H1 (cell line): Measurements from ENCODE around the gene TMEM97.

Source experiments
- CBX5 ChIP-seq: fragments of 300-800, 300-1000 bp; sonication (generic); IDR thresholded peaks from 2 replicates; pipeline ENCODE4 v1.7.1; 2016; ENCODE audit warnings: antibody characterized with exemption, low read length, low read depth
- CEBPB ChIP-seq: IDR thresholded peaks from 2 replicates; pipeline ENCODE4 v1.6.1; 2012; ENCODE audit warnings: low read depth, low read length
- CHD2 ChIP-seq: IDR thresholded peaks from 2 replicates; pipeline ENCODE4 v1.6.1; 2012; ENCODE audit warnings: low read length, improper control_type of control experiment
- EGR1 ChIP-seq: IDR thresholded peaks from 2 replicates; pipeline ENCODE4 v1.6.1; 2011; ENCODE audit warnings: low read depth, low read length, borderline replicate concordance
- EP300 ChIP-seq, 2 experiments: IDR thresholded peaks; 1 replicate in 1 of 2; 2 replicates in 1 of 2; pipeline ENCODE4 v1.6.1; 2011 to 2012; ENCODE audit warnings: low read depth in 2 of 2, low read length in 2 of 2, mild to moderate bottlenecking in 2 of 2, borderline replicate concordance in 1 of 2, inconsistent platforms in 1 of 2, moderate library complexity in 1 of 2
- EZH2 ChIP-seq: fragments of 200-600 bp; sonication (generic); IDR thresholded peaks from 2 replicates; pipeline ENCODE4 v1.7.1; 2012; ENCODE audit warnings: low read depth, mild to moderate bottlenecking, moderate library complexity, low read length, inconsistent platforms; ENCODE audit not compliant: severe bottlenecking
- FOSL1 ChIP-seq: IDR thresholded peaks from 2 replicates; pipeline ENCODE4 v1.6.1; 2011; ENCODE audit warnings: mild to moderate bottlenecking, low read depth, low read length, moderate library complexity; ENCODE audit not compliant: insufficient read depth
- MAFK ChIP-seq: IDR thresholded peaks from 2 replicates; pipeline ENCODE4 v1.6.1; 2012; ENCODE audit warnings: low read depth, mild to moderate bottlenecking, improper control_type of control experiment, low read length
- POLR2AphosphoS5 ChIP-seq: IDR thresholded peaks from 2 replicates; pipeline ENCODE4 v1.6.1; 2011; ENCODE audit warnings: low read depth, low read length
- SAP30 ChIP-seq: fragments of 300-600 bp; sonication (generic); IDR thresholded peaks from 2 replicates; pipeline ENCODE4 v1.7.1; 2012; ENCODE audit warnings: low read length, moderate library complexity, mild to moderate bottlenecking, inconsistent platforms; ENCODE audit not compliant: insufficient read depth, insufficient replicate concordance
- ZNF274 ChIP-seq: IDR thresholded peaks from 2 replicates; pipeline ENCODE4 v1.7.0; 2012; ENCODE audit warnings: low read length, borderline replicate concordance; ENCODE audit errors: extremely low read depth
- TF ChIP-seq, protein P1 (sequence below), 3 experiments: IDR thresholded peaks; 1 replicate in 2 of 3; 2 replicates in 1 of 3; pipeline versions ENCODE4 v1.5.1 to v1.6.1; 2011; ENCODE audit warnings: low read length in 3 of 3, mild to moderate bottlenecking in 3 of 3, inconsistent platforms in 2 of 3, low read depth in 1 of 3, moderate library complexity in 1 of 3; ENCODE audit not compliant: insufficient read depth in 1 of 3; ENCODE audit errors: control extremely low read depth in 1 of 3
- TF ChIP-seq, protein P2 (sequence below): IDR thresholded peaks from 2 replicates; pipeline ENCODE4 v1.6.1; 2012; ENCODE audit warnings: inconsistent platforms

DNA sequence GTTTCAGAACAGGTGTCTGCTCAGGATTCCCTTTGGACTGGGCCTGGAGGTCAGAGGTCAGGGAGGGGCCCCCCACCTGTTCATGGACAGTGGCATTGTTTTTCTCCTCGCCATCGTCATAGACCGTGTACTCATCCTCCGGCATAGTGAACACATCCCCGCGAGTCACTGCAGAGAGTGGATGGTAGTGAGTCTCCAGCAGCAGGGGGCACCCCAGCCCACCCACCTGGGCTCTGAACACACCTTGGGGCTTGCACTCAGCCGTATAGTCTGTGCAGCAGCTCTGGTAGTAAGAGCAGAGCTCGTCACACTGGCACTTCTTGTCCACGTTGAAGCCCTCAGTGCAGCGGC lies 50.7 kb downstream of the TMEM97 start:
- TF ChIP-seq, protein P1, sequence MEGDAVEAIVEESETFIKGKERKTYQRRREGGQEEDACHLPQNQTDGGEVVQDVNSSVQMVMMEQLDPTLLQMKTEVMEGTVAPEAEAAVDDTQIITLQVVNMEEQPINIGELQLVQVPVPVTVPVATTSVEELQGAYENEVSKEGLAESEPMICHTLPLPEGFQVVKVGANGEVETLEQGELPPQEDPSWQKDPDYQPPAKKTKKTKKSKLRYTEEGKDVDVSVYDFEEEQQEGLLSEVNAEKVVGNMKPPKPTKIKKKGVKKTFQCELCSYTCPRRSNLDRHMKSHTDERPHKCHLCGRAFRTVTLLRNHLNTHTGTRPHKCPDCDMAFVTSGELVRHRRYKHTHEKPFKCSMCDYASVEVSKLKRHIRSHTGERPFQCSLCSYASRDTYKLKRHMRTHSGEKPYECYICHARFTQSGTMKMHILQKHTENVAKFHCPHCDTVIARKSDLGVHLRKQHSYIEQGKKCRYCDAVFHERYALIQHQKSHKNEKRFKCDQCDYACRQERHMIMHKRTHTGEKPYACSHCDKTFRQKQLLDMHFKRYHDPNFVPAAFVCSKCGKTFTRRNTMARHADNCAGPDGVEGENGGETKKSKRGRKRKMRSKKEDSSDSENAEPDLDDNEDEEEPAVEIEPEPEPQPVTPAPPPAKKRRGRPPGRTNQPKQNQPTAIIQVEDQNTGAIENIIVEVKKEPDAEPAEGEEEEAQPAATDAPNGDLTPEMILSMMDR (IDR thresholded peaks at IDR 0.05; ENCODE audit: control extremely low read depth in 1 of 3, insufficient read depth in 1 of 3, low read depth in 1 of 3, low read length in 3 of 3): no peak
- TF ChIP-seq EZH2: no peak
- no peak for TF ChIP-seq EP300 (IDR thresholded peaks at IDR 0.05; ENCODE audit: borderline replicate concordance in 1 of 2, low read depth in 2 of 2, low read length in 2 of 2)
- no peak for TF ChIP-seq FOSL1
- TF ChIP-seq ZNF274: no peak
- TF ChIP-seq POLR2AphosphoS5: no peak
- TF ChIP-seq MAFK: no peak
- no peak for TF ChIP-seq EGR1
- TF ChIP-seq CBX5: no peak
- TF ChIP-seq, protein P2, sequence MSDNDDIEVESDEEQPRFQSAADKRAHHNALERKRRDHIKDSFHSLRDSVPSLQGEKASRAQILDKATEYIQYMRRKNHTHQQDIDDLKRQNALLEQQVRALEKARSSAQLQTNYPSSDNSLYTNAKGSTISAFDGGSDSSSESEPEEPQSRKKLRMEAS: no peak
- TF ChIP-seq CHD2: no peak
- TF ChIP-seq SAP30: no peak
- TF ChIP-seq CEBPB: no peak
